SK-N-SH (cell line): ENCODE results near the gene TMPRSS6. TPM values are rescaled to one million over a fixed set of nuclear protein-coding genes. Genes with fewer than 3 reads are reported as not detected.

Experiments used
- CTCF ChIA-PET: fragments of 300-600, 350-600 bp; formaldehyde crosslinking; extraction: SDS; loops from one replicate; lab custom pipeline; 2021; lab: Yijun Ruan, JAX
- POLR2A ChIA-PET: fragments of 350-600 bp; sonication (Branson Sonifier 250); formaldehyde crosslinking; extraction: SDS; loops from one replicate; lab custom pipeline; 2020; ENCODE audit warnings: antibody characterized with exemption, inconsistent platforms; lab: Yijun Ruan, JAX
- DNase-seq: peaks from one replicate; pipeline ENCODE4 v3.0.0; 2012
- H2AFZ ChIP-seq: fragments of 200-600 bp; sonication (generic); 2 replicates; pipeline ENCODE4 v1.8.1; 2016; ENCODE audit warnings: antibody characterized with exemption, mild to moderate bottlenecking, low read depth
- H3F3A ChIP-seq: fragments of 200-600 bp; sonication (generic); replicated peaks from 2 replicates; pipeline ENCODE3; 2016; ENCODE audit warnings: antibody characterized with exemption, mild to moderate bottlenecking; ENCODE audit not compliant: insufficient read depth
- H3K27ac ChIP-seq, 2 experiments: fragments of 200-500 bp in 1 of 2; fragments of 200-600 bp in 1 of 2; sonication (Bioruptor generic) in 1 of 2; sonication (generic), shearing (Covaris generic) in 1 of 2; 2 replicates each; pipeline versions ENCODE4 v1.5.1 to v1.6.1; 2014 to 2016; ENCODE audit warnings: low read depth in 2 of 2, inconsistent platforms in 1 of 2, low read length in 1 of 2, mild to moderate bottlenecking in 1 of 2, mixed read lengths in 1 of 2
- H3K27me3 ChIP-seq: fragments of 200-600 bp; sonication (generic), shearing (Covaris generic); 2 replicates; pipeline ENCODE4 v1.6.1; 2016; ENCODE audit warnings: mixed run types; ENCODE audit not compliant: insufficient read depth
- H3K36me3 ChIP-seq, 2 experiments: fragments of 200-500 bp in 1 of 2; fragments of 200-600 bp in 1 of 2; sonication (Bioruptor generic) in 1 of 2; sonication (generic) in 1 of 2; replicated peaks in 1 of 2; 2 replicates each; pipeline versions ENCODE3 to v1.5.1; 2014 to 2016; ENCODE audit warnings: low read length in 1 of 2, mild to moderate bottlenecking in 1 of 2; ENCODE audit not compliant: insufficient read depth in 2 of 2, control insufficient read depth in 1 of 2
- H3K4me1 ChIP-seq, 2 experiments: fragments of 200-500 bp in 1 of 2; fragments of 200-600 bp in 1 of 2; sonication (Bioruptor generic) in 1 of 2; sonication (generic), shearing (Covaris generic) in 1 of 2; 2 replicates each; pipeline versions ENCODE4 v1.5.1 to v1.6.1; 2014 to 2016; ENCODE audit warnings: low read depth in 1 of 2, low read length in 1 of 2, mixed run types in 1 of 2; ENCODE audit not compliant: insufficient read depth in 2 of 2, control insufficient read depth in 1 of 2
- H3K4me2 ChIP-seq: fragments of 200-600 bp; sonication (generic), shearing (Covaris generic); 2 replicates; pipeline ENCODE4 v1.6.1; 2017; ENCODE audit warnings: mixed run types
- H3K4me3 ChIP-seq, 2 experiments: fragments of 200-500 bp in 1 of 2; fragments of 200-600 bp in 1 of 2; sonication (Bioruptor generic) in 1 of 2; sonication (generic), shearing (Covaris generic) in 1 of 2; 2 replicates each; pipeline versions ENCODE4 v1.5.1 to v1.8.1; 2014 to 2016; ENCODE audit warnings: low read depth in 2 of 2, inconsistent platforms in 1 of 2, low read length in 1 of 2, mild to moderate bottlenecking in 1 of 2, mixed read lengths in 1 of 2, moderate library complexity in 1 of 2
- H3K79me2 ChIP-seq: fragments of 200-600 bp; sonication (generic); 2 replicates; pipeline ENCODE4 v1.8.1; 2017; ENCODE audit warnings: mild to moderate bottlenecking; ENCODE audit not compliant: insufficient read depth
- H3K9ac ChIP-seq: fragments of 200-600 bp; sonication (generic); 2 replicates; pipeline ENCODE4 v1.6.1; 2017; ENCODE audit warnings: mixed run types
- H3K9me2 ChIP-seq: fragments of 200-600 bp; sonication (generic); 2 replicates; pipeline ENCODE4 v1.6.1; 2017; ENCODE audit warnings: mixed run types
- H3K9me3 ChIP-seq: fragments of 200-600 bp; sonication (generic); 2 replicates; pipeline ENCODE4 v1.6.1; 2017; ENCODE audit warnings: mixed run types, mild to moderate bottlenecking, moderate library complexity
- H4K20me1 ChIP-seq: fragments of 200-600 bp; sonication (generic); 2 replicates; pipeline ENCODE4 v1.6.1; 2017; ENCODE audit warnings: mild to moderate bottlenecking, mixed run types; ENCODE audit not compliant: insufficient read depth
- CHD2 ChIP-seq: fragments of 150-350 bp; IDR thresholded peaks from 2 replicates; pipeline ENCODE4 v1.6.1; 2018; ENCODE audit warnings: low read length; ENCODE audit not compliant: partially characterized antibody
- ELF1 ChIP-seq: IDR thresholded peaks from 2 replicates; pipeline ENCODE4 v1.4.0; 2012
- EP300 ChIP-seq, 2 experiments: IDR thresholded peaks; 2 replicates each; pipeline versions ENCODE4 v1.4.0 to v1.6.1; 2012; ENCODE audit warnings: borderline replicate concordance in 1 of 2, low read depth in 1 of 2, low read length in 1 of 2
- EZH2phosphoT487 ChIP-seq: fragments of 200-600 bp; sonication (generic); IDR thresholded peaks from 2 replicates; pipeline ENCODE4 v1.6.1; 2017; ENCODE audit warnings: low read depth, mixed run types, mild to moderate bottlenecking, antibody characterized with exemption, moderate library complexity, borderline replicate concordance
- FOSL2 ChIP-seq: IDR thresholded peaks from 2 replicates; pipeline ENCODE4 v1.4.0; 2012; ENCODE audit warnings: low read depth, mild to moderate bottlenecking, moderate library complexity, borderline replicate concordance
- FOXJ3 ChIP-seq: sonication (generic); formaldehyde crosslinking; IDR thresholded peaks from 2 replicates; pipeline ENCODE4 v1.5.1; 2020; ENCODE audit warnings: mild to moderate bottlenecking, missing genetic modification reagents
- FOXM1 ChIP-seq: IDR thresholded peaks from 2 replicates; pipeline ENCODE4 v1.4.0; 2012; ENCODE audit warnings: low read depth, mild to moderate bottlenecking
- GABPA ChIP-seq: IDR thresholded peaks from 2 replicates; pipeline ENCODE4 v1.4.0; 2012; ENCODE audit warnings: low read depth, mild to moderate bottlenecking
- MEF2A ChIP-seq: IDR thresholded peaks from 2 replicates; pipeline ENCODE4 v1.4.0; 2012; ENCODE audit warnings: low read depth, borderline replicate concordance
- NFIC ChIP-seq: IDR thresholded peaks from 2 replicates; pipeline ENCODE4 v1.4.0; 2012; ENCODE audit warnings: borderline replicate concordance
- NRF1 ChIP-seq: IDR thresholded peaks from 2 replicates; pipeline ENCODE4 v1.6.1; 2012; ENCODE audit warnings: low read depth, mild to moderate bottlenecking, low read length
- POLR2AphosphoS5 ChIP-seq: IDR thresholded peaks from 2 replicates; pipeline ENCODE4 v1.6.1; 2012; ENCODE audit warnings: low read depth, low read length
- RAD21 ChIP-seq: IDR thresholded peaks from 2 replicates; pipeline ENCODE4 v1.6.1; 2012; ENCODE audit warnings: mild to moderate bottlenecking, low read length
- RFX5 ChIP-seq: IDR thresholded peaks from 2 replicates; pipeline ENCODE4 v1.6.1; 2012; ENCODE audit warnings: mild to moderate bottlenecking, improper control_type of control experiment, low read length
- RXRA ChIP-seq: IDR thresholded peaks from 2 replicates; pipeline ENCODE4 v1.4.0; 2012; ENCODE audit warnings: low read depth, mild to moderate bottlenecking, borderline replicate concordance
- YY1 ChIP-seq: IDR thresholded peaks from 2 replicates; pipeline ENCODE4 v1.4.0; 2012; ENCODE audit warnings: low read depth, mild to moderate bottlenecking
- WGBS: methylation state at CpG from one replicate; pipeline ENCODE4 v1.1.6; 2017; ENCODE audit warnings: low lambda C conversion rate; 5-methylcytosine and 5-hydroxymethylcytosine counted together
- polyA plus RNA-seq, 3 experiments: library from polyadenylated mRNA; depleted of rRNA; stranded (reverse); fragments of >200 nt; gene quantifications; 2 replicates each; pipeline ENCODE4 v1.2.3, GENCODE V29; 2012
- TF ChIP-seq, protein P1 (sequence below): IDR thresholded peaks from 2 replicates; pipeline ENCODE4 v1.4.0; 2012; ENCODE audit warnings: low read depth
- TF ChIP-seq, protein P2 (sequence below): fragments of 200-600 bp; sonication (generic); IDR thresholded peaks from 2 replicates; pipeline ENCODE4 v1.6.1; 2017; ENCODE audit warnings: antibody characterized with exemption, mild to moderate bottlenecking, moderate library complexity
- TF ChIP-seq, protein P3 (sequence below): IDR thresholded peaks from 2 replicates; pipeline ENCODE4 v1.4.0; 2012; ENCODE audit warnings: low read depth, borderline replicate concordance
- TF ChIP-seq, protein P4 (sequence below): fragments of 150-350 bp; IDR thresholded peaks from 2 replicates; pipeline ENCODE4 v1.6.1; 2017; ENCODE audit warnings: antibody characterized with exemption, low read length, low read depth, borderline replicate concordance
- TF ChIP-seq, protein P5 (sequence below): IDR thresholded peaks from 2 replicates; pipeline ENCODE4; 2012

The TMPRSS6 gene
- polyA plus RNA-seq, 1 of the 3 experiments (the other 2 are of a cell fraction) = not detected

DNA sequence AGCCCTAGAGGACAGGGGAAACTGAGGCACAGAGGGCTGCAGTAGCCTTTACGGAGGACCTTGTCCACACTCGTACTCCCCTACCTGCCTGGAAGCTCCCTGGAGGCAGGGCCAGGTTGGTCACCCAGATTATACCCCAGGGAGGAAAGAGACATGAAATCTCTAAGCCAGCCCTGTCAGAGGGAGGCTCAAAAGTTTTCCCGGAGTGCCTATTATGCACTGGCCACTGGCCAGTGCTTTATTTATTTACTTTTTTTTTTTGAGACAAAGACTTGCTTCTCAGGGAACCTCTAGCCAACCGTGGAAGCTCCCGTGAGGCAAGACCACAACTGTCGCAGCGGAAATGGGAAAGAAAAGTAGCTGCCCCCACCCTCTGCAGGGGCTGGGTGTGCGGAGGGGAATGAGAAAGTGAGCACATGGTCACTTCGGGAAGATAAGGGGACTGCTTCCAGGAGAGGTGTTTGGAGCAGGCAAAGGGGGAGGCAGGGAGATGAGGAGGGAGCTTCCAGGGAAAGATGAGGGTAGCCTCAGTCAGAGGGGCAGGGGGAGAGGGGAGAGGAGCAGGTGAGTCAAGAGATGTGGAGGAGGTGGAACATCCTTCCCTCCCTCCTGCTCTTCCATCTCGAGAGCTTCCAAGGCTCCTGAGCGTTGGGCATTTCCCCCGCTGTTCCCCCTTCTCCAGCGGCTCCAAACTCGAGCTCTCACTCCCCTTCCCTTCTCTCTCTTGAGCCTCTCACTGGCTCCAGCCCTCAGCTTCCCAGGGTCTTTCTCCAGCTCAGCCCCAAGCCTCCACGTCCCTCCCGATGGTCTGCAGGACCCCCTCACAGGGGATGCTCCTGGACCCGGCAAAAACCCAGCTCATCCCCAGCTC, 35.9 kb upstream of the TMPRSS6 start:
- CTCF ChIA-PET = interaction anchor here (1.1 to 2.0 kb wide), 5 partner anchors 13 to 69 kb away, joined by 3 to 10 read pairs (median 5); no protein-coding TSS in a partner anchor
- no peak overlapping the region for H2AFZ ChIP-seq
- H3K27ac ChIP-seq = no peak overlapping the region
- no peaks in the 10 kb centered on the region for H3K4me1 ChIP-seq
- H3K27me3 ChIP-seq = no peaks in the 10 kb centered on the region
- DNase-seq = no peak
- H3K4me2 ChIP-seq = no peak overlapping the region
- H3K9me3 ChIP-seq = no peaks in the 10 kb centered on the region
- H3F3A ChIP-seq = no peaks in the 10 kb centered on the region
- no peak overlapping the region for H3K9ac ChIP-seq
- 53% methylated on average over 17 of the region's 17 CpGs for WGBS
- POLR2A ChIA-PET = no interaction called here
- no peaks in the 10 kb centered on the region for H3K36me3 ChIP-seq
- no peaks in the 10 kb centered on the region for H3K9me2 ChIP-seq
- TF ChIP-seq RFX5 = no peak
- no peak for TF ChIP-seq FOXJ3
- no peak for TF ChIP-seq RAD21
- no peak for TF ChIP-seq RXRA
- no peak for TF ChIP-seq NFIC
- TF ChIP-seq NRF1 = no peak
- TF ChIP-seq YY1 = no peak
- no peak for TF ChIP-seq FOXM1
- TF ChIP-seq, protein P1, sequence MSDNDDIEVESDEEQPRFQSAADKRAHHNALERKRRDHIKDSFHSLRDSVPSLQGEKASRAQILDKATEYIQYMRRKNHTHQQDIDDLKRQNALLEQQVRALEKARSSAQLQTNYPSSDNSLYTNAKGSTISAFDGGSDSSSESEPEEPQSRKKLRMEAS = no peak
- TF ChIP-seq FOSL2 = no peak
- TF ChIP-seq, protein P2, sequence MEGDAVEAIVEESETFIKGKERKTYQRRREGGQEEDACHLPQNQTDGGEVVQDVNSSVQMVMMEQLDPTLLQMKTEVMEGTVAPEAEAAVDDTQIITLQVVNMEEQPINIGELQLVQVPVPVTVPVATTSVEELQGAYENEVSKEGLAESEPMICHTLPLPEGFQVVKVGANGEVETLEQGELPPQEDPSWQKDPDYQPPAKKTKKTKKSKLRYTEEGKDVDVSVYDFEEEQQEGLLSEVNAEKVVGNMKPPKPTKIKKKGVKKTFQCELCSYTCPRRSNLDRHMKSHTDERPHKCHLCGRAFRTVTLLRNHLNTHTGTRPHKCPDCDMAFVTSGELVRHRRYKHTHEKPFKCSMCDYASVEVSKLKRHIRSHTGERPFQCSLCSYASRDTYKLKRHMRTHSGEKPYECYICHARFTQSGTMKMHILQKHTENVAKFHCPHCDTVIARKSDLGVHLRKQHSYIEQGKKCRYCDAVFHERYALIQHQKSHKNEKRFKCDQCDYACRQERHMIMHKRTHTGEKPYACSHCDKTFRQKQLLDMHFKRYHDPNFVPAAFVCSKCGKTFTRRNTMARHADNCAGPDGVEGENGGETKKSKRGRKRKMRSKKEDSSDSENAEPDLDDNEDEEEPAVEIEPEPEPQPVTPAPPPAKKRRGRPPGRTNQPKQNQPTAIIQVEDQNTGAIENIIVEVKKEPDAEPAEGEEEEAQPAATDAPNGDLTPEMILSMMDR = no peak
- no peak for TF ChIP-seq CHD2
- TF ChIP-seq MEF2A = no peak
- no peak for TF ChIP-seq ELF1
- no peak for TF ChIP-seq GABPA
- TF ChIP-seq EZH2phosphoT487 = no peak
- no peaks in the 10 kb centered on the region for H3K79me2 ChIP-seq
- H4K20me1 ChIP-seq = no peaks in the 10 kb centered on the region
- no peak overlapping the region for H3K4me3 ChIP-seq

DNA sequence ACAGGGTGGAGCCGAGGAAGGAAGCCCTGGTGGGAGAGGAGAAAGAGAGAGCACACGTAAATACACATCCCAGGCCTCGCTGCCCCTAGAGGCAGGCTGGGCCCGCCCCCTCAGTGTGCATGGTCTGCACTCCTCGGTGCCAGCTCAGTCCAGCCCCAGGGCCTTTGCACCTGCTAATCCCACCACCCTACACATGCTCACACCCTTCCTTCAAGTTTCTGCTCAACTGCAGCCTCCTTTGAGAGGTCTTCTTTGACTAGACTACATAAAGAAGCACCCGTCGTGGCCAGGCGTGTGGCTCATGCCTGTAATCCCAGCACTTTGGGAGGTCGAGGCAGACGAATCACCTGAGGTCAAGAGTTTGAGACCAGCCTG, 34.7 kb upstream of the TMPRSS6 start:
- no peaks in the 10 kb centered on the region for H3K9me3 ChIP-seq
- no peak overlapping the region for H3K27ac ChIP-seq
- POLR2A ChIA-PET = interaction anchor here (0.7 kb wide), 1 partner anchor 33 kb away, joined by 3 read pairs; no protein-coding TSS in a partner anchor
- no peaks in the 10 kb centered on the region for H3K27me3 ChIP-seq
- H3K36me3 ChIP-seq = no peaks in the 10 kb centered on the region
- no peak overlapping the region for H3K9ac ChIP-seq
- H3K9me2 ChIP-seq = no peaks in the 10 kb centered on the region
- H3K4me1 ChIP-seq = no peaks in the 10 kb centered on the region
- WGBS = 78% methylated on average over 8 of the region's 10 CpGs
- no peak overlapping the region for H3K4me3 ChIP-seq
- no peak overlapping the region for H2AFZ ChIP-seq
- H3F3A ChIP-seq = no peaks in the 10 kb centered on the region
- no peaks in the 10 kb centered on the region for H3K79me2 ChIP-seq
- DNase-seq = no peak
- CTCF ChIA-PET = interaction anchor here (2.0 kb wide), 1 partner anchor 12 kb away, joined by 6 read pairs; no protein-coding TSS in a partner anchor
- H4K20me1 ChIP-seq = no peaks in the 10 kb centered on the region
- no peak overlapping the region for H3K4me2 ChIP-seq
- TF ChIP-seq EP300 (IDR thresholded peaks at IDR 0.05; ENCODE audit: borderline replicate concordance in 1 of 2, low read depth in 1 of 2, low read length in 1 of 2) = no peak
- TF ChIP-seq, protein P3, sequence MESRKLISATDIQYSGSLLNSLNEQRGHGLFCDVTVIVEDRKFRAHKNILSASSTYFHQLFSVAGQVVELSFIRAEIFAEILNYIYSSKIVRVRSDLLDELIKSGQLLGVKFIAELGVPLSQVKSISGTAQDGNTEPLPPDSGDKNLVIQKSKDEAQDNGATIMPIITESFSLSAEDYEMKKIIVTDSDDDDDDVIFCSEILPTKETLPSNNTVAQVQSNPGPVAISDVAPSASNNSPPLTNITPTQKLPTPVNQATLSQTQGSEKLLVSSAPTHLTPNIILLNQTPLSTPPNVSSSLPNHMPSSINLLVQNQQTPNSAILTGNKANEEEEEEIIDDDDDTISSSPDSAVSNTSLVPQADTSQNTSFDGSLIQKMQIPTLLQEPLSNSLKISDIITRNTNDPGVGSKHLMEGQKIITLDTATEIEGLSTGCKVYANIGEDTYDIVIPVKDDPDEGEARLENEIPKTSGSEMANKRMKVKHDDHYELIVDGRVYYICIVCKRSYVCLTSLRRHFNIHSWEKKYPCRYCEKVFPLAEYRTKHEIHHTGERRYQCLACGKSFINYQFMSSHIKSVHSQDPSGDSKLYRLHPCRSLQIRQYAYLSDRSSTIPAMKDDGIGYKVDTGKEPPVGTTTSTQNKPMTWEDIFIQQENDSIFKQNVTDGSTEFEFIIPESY = no peak
- TF ChIP-seq, protein P4, sequence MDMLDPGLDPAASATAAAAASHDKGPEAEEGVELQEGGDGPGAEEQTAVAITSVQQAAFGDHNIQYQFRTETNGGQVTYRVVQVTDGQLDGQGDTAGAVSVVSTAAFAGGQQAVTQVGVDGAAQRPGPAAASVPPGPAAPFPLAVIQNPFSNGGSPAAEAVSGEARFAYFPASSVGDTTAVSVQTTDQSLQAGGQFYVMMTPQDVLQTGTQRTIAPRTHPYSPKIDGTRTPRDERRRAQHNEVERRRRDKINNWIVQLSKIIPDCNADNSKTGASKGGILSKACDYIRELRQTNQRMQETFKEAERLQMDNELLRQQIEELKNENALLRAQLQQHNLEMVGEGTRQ = no peak
- TF ChIP-seq POLR2AphosphoS5 = no peak
- TF ChIP-seq, protein P5, sequence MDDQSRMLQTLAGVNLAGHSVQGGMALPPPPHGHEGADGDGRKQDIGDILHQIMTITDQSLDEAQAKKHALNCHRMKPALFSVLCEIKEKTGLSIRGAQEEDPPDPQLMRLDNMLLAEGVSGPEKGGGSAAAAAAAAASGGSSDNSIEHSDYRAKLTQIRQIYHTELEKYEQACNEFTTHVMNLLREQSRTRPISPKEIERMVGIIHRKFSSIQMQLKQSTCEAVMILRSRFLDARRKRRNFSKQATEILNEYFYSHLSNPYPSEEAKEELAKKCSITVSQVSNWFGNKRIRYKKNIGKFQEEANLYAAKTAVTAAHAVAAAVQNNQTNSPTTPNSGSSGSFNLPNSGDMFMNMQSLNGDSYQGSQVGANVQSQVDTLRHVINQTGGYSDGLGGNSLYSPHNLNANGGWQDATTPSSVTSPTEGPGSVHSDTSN = no peak
